GM12878 (cell line): ENCODE measurements around the gene NOD2. TPM values are rescaled to one million over a fixed set of nuclear protein-coding genes. Genes with fewer than 3 reads are reported as not detected.

Experiments
- CEBPB ChIP-seq, 2 experiments: fragments of 150-350 bp in 1 of 2; IDR thresholded peaks; 2 replicates each; pipeline ENCODE4 v1.6.1; 2012 to 2014; ENCODE audit warnings: low read depth in 2 of 2, low read length in 2 of 2, borderline replicate concordance in 1 of 2, inconsistent platforms in 1 of 2
- CEBPZ ChIP-seq: fragments of 150-350 bp; IDR thresholded peaks from 2 replicates; pipeline ENCODE4 v1.6.1; 2016; ENCODE audit warnings: low read depth, low read length
- FOXM1 ChIP-seq: IDR thresholded peaks from 2 replicates; pipeline ENCODE4 v1.6.1; 2012; ENCODE audit warnings: low read depth, mild to moderate bottlenecking, inconsistent platforms, low read length, moderate library complexity
- MEF2B ChIP-seq: fragments of 450-650 bp; IDR thresholded peaks from 2 replicates; pipeline ENCODE4 v1.6.1; 2018; ENCODE audit warnings: mild to moderate bottlenecking, moderate library complexity; ENCODE audit not compliant: partially characterized antibody, poor library complexity, severe bottlenecking
- MYC ChIP-seq: IDR thresholded peaks from 2 replicates; pipeline ENCODE4 v1.6.1; 2011; ENCODE audit warnings: mild to moderate bottlenecking, low read length, moderate library complexity, inconsistent platforms; ENCODE audit not compliant: insufficient read depth, insufficient replicate concordance, insufficient read length, severe bottlenecking
- PBX3 ChIP-seq: IDR thresholded peaks from 2 replicates; pipeline ENCODE4 v1.6.1; 2011; ENCODE audit warnings: mild to moderate bottlenecking, low read depth, low read length, moderate library complexity; ENCODE audit not compliant: insufficient replicate concordance
- POLR2AphosphoS5 ChIP-seq: IDR thresholded peaks from 2 replicates; pipeline ENCODE4 v1.6.1; 2011; ENCODE audit warnings: mild to moderate bottlenecking, low read length, inconsistent platforms
- RELB ChIP-seq: fragments of 450-650 bp; IDR thresholded peaks from 2 replicates; pipeline ENCODE4 v1.6.1; 2017; ENCODE audit warnings: low read depth, mild to moderate bottlenecking, moderate library complexity
- RFX5 ChIP-seq: IDR thresholded peaks from 2 replicates; pipeline ENCODE4 v1.6.1; 2011; ENCODE audit warnings: low read depth, low read length, improper control_type of control experiment
- RUNX3 ChIP-seq: IDR thresholded peaks from 2 replicates; pipeline ENCODE4 v1.6.1; 2012; ENCODE audit warnings: low read length, inconsistent platforms
- SP1 ChIP-seq: IDR thresholded peaks from one replicate; pipeline ENCODE4 v1.6.1; 2011; ENCODE audit warnings: low read depth, low read length
- TARDBP ChIP-seq: IDR thresholded peaks from 2 replicates; pipeline ENCODE4 v1.6.1; 2016; ENCODE audit warnings: borderline replicate concordance
- ZNF622 ChIP-seq: fragments of 450-650 bp; IDR thresholded peaks from 2 replicates; pipeline ENCODE4 v1.6.1; 2017; ENCODE audit warnings: mild to moderate bottlenecking, inconsistent platforms
- polyA plus RNA-seq, 11 experiments: library from polyadenylated mRNA; depleted of rRNA in 4 of 11; unstranded in 6 of 11; stranded (reverse) in 5 of 11; fragments of >200 nt; fragmentation: Nextera tagmentation in 4 of 11; fragmentation: Illumina TruSeq in 1 of 11; extraction: Ambion mirVana in 4 of 11; extraction: Trizol in 1 of 11; gene quantifications; 1 replicate in 1 of 11; 2 replicates in 10 of 11; pipeline versions ENCODE4 v1.2.1 to v1.2.3, GENCODE V29; 2011 to 2016; ENCODE audit warnings: inconsistent platforms in 2 of 11, missing spikeins in 2 of 11, low read depth in 1 of 11
- total RNA-seq, 4 experiments: library from RNA; depleted of rRNA in 3 of 4; stranded (reverse); fragments of >200 nt in 3 of 4; fragmentation: Illumina TruSeq in 1 of 4; extraction: Trizol in 1 of 4; gene quantifications; 2 replicates each; pipeline versions ENCODE4 v1.2.1 to v1.2.3, GENCODE V29; 2013 to 2021
- TF ChIP-seq, protein P1 (sequence below): fragments of 450-650 bp; formaldehyde crosslinking; IDR thresholded peaks from 2 replicates; pipeline ENCODE4 v1.5.0; 2022; ENCODE audit warnings: mild to moderate bottlenecking, missing genetic modification characterization
- TF ChIP-seq, protein P2 (sequence below): IDR thresholded peaks from 2 replicates; pipeline ENCODE4 v1.6.1; 2012; ENCODE audit warnings: mild to moderate bottlenecking, low read depth, low read length

The NOD2 gene
- total and polyA plus RNA-seq, 10 of the 15 experiments (the other 5 are each of a cell fraction or from before 2014, with no cell fraction given) = 1.0 to 18.6 (median 6.7) TPM

DNA sequence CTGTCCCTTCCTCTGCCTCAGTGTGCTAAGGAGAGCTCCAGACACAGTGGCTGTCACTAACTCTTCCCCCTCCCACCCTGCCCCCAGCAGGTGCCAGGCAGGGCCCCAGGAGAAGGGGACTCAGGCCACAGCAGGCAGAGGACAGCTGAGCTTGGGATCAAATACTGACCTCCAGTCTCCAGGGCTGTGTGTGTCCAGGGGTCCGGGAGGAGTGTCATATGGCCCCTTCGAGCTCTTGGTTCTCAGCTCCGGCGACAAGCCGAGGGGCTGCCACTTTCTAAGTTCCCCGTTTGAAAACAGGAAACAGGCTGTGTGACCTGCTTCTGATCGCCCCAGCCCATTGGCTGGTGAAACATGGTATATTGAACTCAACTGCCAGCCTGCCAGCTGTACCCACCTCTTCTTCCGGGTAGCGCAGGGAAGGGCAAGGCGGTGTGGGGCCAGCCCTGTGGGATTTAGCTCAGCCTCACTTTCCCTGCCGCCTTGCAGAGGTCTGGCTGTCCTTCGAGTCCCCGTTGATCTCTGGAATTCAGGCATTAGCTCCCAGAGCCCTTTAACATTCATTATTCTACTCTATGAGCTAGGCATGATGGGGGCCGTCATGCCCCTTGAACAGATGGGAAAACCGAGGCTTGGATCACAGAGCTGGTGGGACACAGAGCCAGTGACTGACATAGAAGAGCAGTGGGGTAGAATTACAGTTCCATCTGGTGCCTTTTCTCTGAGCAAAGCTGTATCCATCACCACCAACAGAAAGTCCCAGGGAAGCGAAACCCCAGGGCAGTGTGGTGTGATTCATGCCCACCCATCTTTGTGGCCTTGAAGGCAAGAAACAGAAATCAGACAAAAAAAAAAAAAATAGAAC is 12.2 kb upstream of the NOD2 start, which contains the start of gene SNX20 (continued):
- TF ChIP-seq, protein P1, sequence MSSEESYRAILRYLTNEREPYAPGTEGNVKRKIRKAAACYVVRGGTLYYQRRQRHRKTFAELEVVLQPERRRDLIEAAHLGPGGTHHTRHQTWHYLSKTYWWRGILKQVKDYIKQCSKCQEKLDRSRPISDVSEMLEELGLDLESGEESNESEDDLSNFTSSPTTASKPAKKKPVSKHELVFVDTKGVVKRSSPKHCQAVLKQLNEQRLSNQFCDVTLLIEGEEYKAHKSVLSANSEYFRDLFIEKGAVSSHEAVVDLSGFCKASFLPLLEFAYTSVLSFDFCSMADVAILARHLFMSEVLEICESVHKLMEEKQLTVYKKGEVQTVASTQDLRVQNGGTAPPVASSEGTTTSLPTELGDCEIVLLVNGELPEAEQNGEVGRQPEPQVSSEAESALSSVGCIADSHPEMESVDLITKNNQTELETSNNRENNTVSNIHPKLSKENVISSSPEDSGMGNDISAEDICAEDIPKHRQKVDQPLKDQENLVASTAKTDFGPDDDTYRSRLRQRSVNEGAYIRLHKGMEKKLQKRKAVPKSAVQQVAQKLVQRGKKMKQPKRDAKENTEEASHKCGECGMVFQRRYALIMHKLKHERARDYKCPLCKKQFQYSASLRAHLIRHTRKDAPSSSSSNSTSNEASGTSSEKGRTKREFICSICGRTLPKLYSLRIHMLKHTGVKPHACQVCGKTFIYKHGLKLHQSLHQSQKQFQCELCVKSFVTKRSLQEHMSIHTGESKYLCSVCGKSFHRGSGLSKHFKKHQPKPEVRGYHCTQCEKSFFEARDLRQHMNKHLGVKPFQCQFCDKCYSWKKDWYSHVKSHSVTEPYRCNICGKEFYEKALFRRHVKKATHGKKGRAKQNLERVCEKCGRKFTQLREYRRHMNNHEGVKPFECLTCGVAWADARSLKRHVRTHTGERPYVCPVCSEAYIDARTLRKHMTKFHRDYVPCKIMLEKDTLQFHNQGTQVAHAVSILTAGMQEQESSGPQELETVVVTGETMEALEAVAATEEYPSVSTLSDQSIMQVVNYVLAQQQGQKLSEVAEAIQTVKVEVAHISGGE (CRISPR knock-in tag) = no peak
- TF ChIP-seq CEBPB (IDR thresholded peaks at IDR 0.05; ENCODE audit: borderline replicate concordance in 1 of 2, low read depth in 2 of 2, low read length in 2 of 2) (no peak), TARDBP (no peak), RELB (peak; percentile 77), ZNF622 (no peak), MYC (no peak), CEBPZ (no peak), POLR2AphosphoS5 (peak; percentile 84), RFX5 (peak; percentile 20; the same call in 1 of the 2 replicates), FOXM1 (no peak), RUNX3 (peak; percentile 55), SP1 (no peak), PBX3 (no peak), MEF2B (no peak)
- TF ChIP-seq, protein P2, sequence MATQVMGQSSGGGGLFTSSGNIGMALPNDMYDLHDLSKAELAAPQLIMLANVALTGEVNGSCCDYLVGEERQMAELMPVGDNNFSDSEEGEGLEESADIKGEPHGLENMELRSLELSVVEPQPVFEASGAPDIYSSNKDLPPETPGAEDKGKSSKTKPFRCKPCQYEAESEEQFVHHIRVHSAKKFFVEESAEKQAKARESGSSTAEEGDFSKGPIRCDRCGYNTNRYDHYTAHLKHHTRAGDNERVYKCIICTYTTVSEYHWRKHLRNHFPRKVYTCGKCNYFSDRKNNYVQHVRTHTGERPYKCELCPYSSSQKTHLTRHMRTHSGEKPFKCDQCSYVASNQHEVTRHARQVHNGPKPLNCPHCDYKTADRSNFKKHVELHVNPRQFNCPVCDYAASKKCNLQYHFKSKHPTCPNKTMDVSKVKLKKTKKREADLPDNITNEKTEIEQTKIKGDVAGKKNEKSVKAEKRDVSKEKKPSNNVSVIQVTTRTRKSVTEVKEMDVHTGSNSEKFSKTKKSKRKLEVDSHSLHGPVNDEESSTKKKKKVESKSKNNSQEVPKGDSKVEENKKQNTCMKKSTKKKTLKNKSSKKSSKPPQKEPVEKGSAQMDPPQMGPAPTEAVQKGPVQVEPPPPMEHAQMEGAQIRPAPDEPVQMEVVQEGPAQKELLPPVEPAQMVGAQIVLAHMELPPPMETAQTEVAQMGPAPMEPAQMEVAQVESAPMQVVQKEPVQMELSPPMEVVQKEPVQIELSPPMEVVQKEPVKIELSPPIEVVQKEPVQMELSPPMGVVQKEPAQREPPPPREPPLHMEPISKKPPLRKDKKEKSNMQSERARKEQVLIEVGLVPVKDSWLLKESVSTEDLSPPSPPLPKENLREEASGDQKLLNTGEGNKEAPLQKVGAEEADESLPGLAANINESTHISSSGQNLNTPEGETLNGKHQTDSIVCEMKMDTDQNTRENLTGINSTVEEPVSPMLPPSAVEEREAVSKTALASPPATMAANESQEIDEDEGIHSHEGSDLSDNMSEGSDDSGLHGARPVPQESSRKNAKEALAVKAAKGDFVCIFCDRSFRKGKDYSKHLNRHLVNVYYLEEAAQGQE = no peak
